RPMI7951 (cell line): ENCODE results near the gene PABPN1. TPM values are rescaled to one million over a fixed set of nuclear protein-coding genes. Genes with fewer than 3 reads are reported as not detected.
"Not testable (repeated sequence)": the region's sequence is repeated elsewhere in the genome, so short reads cannot be mapped to it uniquely, and the experiment has no call there.

Experiments
- DNase-seq: peaks from one replicate; pipeline ENCODE4 v3.0.0-alpha.2; 2012; ENCODE audit warnings: low read depth
- total RNA-seq: library from RNA; depleted of rRNA; stranded (reverse); fragments of >200 nt; shearing (Covaris generic); gene quantifications from 2 replicates; pipeline ENCODE4 v1.2.3, GENCODE V29; 2014

Gene PABPN1
- total RNA-seq, 1 experiment from 2014 or later = 49.7 TPM

- peak; percentile 96 for DNase-seq
These were observed 19.8 kb upstream of the PABPN1 start for GRCh38 chr14:23301288-23301968.

GRCh38 chr14:23301969-23302289 lies 19.3 kb upstream of the PABPN1 start:
- DNase-seq = no peak

GRCh38 chr14:23302290-23303225 lies 18.7 kb upstream of the PABPN1 start, which contains the start of gene PPP1R3E:
Gene PPP1R3E, minus strand, starts transcription at chr14:23302859. Its CDS starts 283 bp downstream, at chr14:23302576.
- DNase-seq = peak; percentile 54

GRCh38 chr14:23306412-23307145 lies 14.7 kb upstream of the PABPN1 start, which contains the start of gene BCL2L2:
Gene BCL2L2, plus strand, starts transcription at chr14:23306833. Its CDS starts 935 bp downstream, at chr14:23307768.
- peak; percentile 88 for DNase-seq

GRCh38 chr14:23307146-23307530 lies 14.1 kb upstream of the PABPN1 start:
- DNase-seq = no peak

GRCh38 chr14:23307687-23308644 lies 13.3 kb upstream of the PABPN1 start:
- peak; percentile 70 for DNase-seq

GRCh38 chr14:23308721-23309445 lies 12.4 kb upstream of the PABPN1 start:
- no peak for DNase-seq

GRCh38 chr14:23310546-23310945 lies 10.7 kb upstream of the PABPN1 start:
- no peak for DNase-seq

- DNase-seq = no peak
These were observed 5.0 kb upstream of the PABPN1 start for GRCh38 chr14:23316300-23316699.

GRCh38 chr14:23319746-23320583 lies 1.3 kb upstream of the PABPN1 start:
- no peak for DNase-seq

- peak; percentile 58 for DNase-seq
These were observed 603 bp downstream of the PABPN1 start for GRCh38 chr14:23321572-23322547.

GRCh38 chr14:23322568-23323517 lies 1.6 kb downstream of the PABPN1 start:
- DNase-seq = no peak

GRCh38 chr14:23323838-23324454 lies 2.7 kb downstream of the PABPN1 start:
- DNase-seq = no peak

- DNase-seq = no peak
These were observed 3.2 kb downstream of the PABPN1 start for GRCh38 chr14:23324455-23324846.

GRCh38 chr14:23324993-23325392 lies 3.7 kb downstream of the PABPN1 start:
- DNase-seq = no peak

- DNase-seq = not testable (repeated sequence)
These were observed 4.5 kb downstream of the PABPN1 start for GRCh38 chr14:23325746-23326145.
